CD1c-positive myeloid dendritic cell (primary cell): ENCODE data around the gene COMMD1.

Source experiments
- DNase-seq: peaks from one replicate; pipeline ENCODE4 v3.0.0-alpha.2; 2016; ENCODE audit errors: extremely low spot score

The COMMD1 gene

GRCh38 chr2:62177392-62178049 lies 272.0 kb downstream of the COMMD1 start:
- DNase-seq: no peak

- DNase-seq: no peak
These were observed 273.3 kb downstream of the COMMD1 start for GRCh38 chr2:62178741-62179271.

- DNase-seq: no peak
These were observed 275.5 kb downstream of the COMMD1 start for GRCh38 chr2:62180975-62181374.

GRCh38 chr2:62181843-62182242 lies 276.4 kb downstream of the COMMD1 start:
- no peak for DNase-seq

- no peak for DNase-seq
These were observed 279.2 kb downstream of the COMMD1 start for GRCh38 chr2:62184512-62185230.
